A204.1 (cell line): ENCODE measurements around the gene IFNAR1.
"Not testable (repeated sequence)": the region's sequence is repeated elsewhere in the genome, so short reads cannot be mapped to it uniquely, and the experiment has no call there.

Experiments used
- FAIRE-seq: peaks from 2 replicates; lab custom pipeline; 2012; peaks lifted over from hg19 to GRCh38; lab: Jason Lieb, UNC

The IFNAR1 gene

DNA sequence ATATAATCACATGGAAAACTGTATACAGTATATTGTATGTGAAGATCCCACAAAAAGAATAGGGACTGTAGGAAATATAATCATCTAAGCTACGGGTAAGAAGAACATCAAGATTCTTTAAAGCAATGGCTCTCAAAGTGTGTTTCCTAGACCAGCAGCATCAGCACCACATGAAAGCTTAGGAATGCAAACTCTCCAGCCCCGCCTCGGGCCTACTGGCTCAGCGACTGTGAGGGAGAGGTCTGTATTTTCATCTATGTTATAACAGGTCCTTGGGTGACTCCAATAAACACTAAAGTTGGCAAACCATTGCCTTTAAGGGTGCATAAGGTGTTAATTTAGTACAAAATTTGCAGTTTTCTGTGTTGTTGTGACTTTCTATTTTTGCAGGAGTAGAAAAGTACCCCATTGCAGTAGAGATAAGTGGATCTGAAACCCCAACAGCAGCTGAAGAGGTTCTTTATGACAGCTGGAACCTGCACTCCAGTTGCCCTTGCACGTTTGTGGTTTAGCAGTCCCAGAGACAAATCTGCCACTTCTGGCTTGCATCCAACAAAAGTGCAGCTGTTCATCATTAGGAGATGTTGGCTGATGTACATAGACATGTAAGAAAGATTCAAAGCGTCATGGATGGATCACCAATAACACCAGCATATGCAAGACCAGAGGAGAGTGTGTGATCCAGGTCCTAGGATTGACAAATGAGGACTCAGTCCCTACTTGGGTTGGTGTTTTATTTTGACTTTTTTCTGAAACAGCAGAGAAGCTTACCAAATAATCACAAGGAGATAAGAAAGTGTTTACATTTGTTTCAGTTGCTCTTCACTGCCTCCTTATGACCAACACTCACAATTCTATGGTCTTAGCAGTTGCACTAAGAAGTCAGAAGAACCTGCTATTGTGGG is 15.9 kb upstream of the IFNAR1 start:
- FAIRE-seq, result no peak

- no peak for FAIRE-seq
These were observed 15.0 kb upstream of the IFNAR1 start for GRCh38 chr21:33309778-33310177.

GRCh38 chr21:33312121-33312520 is 12.6 kb upstream of the IFNAR1 start:
- FAIRE-seq, result no peak

- no peak for FAIRE-seq
These were observed 11.6 kb upstream of the IFNAR1 start for GRCh38 chr21:33313183-33313582.

GRCh38 chr21:33313611-33314010 is 11.2 kb upstream of the IFNAR1 start:
- peak; percentile 9 for FAIRE-seq

- FAIRE-seq, result no peak
These were observed 10.7 kb upstream of the IFNAR1 start for GRCh38 chr21:33314111-33314510.

- no peak for FAIRE-seq
These were observed 8.6 kb upstream of the IFNAR1 start for GRCh38 chr21:33315946-33316710.

DNA sequence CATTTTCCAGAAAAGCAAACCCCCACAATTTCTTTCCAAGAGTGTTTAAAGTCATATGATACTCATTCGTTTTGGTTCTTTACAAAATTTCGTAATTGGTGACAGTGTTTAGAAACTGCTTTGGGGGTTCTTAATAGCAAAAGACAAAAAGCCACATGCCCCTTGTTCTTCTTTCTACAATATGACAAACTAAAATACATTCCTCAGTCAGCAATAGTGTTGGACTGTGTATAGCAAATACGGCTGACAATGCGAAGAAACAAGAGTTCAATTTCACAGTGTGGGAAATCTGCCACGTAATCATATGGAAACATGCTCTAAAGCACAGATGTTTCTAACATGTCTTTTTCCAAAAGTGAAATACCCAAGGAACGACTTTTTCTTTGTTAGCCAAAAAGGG is 7.6 kb upstream of the IFNAR1 start:
- FAIRE-seq, result no peak

DNA sequence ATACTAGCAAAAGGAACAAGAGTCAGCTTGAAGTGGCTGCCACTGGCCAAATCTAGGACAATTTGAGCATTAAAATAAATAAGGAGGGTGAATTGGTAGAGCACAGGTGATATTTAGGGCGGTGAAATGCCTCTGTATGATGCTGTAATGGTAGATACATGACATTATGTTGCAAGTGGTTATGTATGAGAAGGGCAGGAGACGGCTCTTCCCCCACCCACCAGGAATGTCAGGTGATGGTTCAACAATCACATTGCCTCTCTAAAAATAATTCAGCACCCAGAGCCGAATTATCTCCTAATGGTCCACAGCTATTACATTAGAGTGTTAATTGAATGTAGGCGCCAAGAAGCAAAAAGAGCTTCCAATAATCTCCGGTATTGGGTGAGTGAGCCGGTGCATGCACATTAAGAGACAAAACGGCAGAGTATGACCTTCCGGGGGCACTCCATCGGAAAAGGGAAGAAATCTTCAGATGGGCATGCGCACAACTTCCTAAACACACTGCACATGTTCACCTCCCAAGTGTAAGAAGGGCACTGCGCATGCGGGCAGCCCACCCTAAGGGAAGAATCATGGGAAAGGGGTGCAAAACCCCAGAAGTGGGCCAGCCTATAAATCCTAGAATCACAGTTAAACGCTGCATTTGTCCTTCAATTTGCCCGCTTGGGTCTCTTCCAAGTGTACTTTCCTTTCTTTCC is 6.8 kb upstream of the IFNAR1 start:
- no peak for FAIRE-seq

DNA sequence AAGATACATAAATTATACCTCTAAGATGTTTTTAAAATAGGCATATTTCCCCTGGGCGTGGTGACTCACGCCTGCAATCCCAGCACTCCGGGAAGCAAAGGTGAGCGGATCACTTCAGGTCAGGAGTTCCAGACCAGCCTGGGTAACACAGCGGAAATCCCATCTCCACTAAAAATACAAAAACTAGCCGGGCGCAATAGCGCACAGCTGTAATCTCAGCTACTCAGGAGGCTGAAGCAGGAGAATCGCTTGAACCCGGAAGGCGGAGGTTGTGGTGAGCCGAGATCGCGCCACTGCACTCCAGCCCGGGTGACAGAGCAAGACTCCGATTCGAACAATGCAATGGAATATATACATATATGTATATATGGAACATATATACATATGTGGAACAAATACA is 3.8 kb upstream of the IFNAR1 start:
- FAIRE-seq, result not testable (repeated sequence)

DNA sequence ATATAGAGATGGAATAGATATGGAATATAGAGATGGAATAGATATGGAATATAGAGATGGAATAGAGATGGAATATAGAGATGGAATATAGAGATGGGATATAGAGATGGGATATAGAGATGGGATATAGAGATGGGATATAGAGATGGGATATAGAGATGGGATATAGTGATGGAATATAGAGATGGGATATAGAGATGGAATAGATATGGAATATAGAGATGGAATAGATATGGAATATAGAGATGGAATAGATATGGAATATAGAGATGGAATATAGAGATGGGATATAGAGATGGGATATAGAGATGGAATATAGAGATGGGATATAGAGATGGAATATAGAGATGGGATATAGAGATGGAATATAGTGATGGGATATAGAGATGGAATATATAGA is 1.2 kb upstream of the IFNAR1 start:
- not testable (repeated sequence) for FAIRE-seq

DNA sequence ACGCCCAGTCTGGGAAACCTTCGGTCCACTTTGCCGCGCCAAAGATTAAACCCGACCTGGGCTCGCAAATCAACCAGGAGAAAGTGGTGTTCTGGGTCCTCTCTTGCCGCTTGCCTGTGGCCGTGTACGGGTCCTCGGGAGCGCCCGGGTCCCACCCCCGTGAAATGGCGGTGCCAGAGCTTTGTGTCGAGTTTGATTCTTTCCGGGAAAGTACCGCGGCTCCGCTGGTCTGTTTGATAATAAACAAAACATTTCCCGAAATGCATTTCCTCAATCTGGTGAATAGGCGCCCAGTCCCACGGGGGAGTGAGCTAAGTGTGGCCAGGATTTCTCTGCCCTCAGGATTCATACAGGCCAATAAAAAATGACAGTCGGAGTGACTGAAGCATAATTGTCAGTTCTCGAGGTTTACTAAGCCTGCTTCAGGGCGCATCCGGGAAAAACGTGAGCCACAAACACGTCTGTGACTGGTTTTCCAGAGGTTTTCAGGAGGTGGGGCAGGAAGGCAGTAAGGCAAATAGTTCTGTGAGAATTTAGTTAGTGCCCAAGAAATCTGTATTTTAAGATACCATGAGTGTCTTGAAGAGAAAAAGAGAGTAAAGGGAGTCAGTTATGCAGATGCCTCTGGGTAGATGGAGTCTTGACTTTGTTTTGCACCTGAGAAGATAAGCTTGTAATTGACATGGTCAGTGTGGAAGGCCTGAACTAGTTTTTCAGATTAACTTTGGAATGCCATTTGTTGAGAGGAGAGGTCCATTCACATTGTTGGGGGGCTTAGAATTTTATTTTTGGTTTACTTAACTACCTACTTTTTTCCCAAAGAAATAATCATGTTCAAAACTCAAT is 675 bp downstream of the IFNAR1 start:
- FAIRE-seq, result no peak

- FAIRE-seq, result no peak
These were observed 2.6 kb downstream of the IFNAR1 start for GRCh38 chr21:33327326-33327725.

DNA sequence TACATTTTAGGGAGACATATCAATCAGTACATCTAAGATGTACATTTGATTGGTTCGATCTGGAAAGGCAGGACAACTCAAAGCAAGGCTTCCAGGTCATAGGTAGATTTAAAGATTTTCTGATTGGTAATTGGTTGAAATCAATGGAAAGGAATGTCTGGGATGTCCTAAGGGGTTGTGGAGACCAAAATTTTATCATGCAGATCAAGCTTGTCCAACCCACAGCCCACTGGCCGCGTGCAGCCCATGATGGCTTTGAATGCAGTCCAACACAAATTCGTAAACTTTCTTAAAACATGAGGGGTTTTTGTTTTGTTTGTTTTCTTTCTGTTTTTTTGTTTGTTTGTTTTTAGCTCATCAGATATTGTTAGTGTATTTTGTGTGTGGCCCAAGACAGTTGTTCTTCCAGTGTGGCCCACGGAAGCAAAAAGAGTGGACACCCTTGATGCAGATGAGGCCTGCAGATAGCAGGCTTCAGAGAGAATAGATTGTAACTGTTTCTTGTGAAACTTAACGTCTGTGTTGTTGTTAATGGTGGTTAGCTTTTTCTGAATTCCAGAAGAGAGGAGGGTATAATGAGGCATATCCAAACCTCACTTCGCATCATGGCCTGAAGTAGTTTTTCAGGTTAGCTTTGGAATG is 3.1 kb downstream of the IFNAR1 start:
- FAIRE-seq, result no peak

DNA sequence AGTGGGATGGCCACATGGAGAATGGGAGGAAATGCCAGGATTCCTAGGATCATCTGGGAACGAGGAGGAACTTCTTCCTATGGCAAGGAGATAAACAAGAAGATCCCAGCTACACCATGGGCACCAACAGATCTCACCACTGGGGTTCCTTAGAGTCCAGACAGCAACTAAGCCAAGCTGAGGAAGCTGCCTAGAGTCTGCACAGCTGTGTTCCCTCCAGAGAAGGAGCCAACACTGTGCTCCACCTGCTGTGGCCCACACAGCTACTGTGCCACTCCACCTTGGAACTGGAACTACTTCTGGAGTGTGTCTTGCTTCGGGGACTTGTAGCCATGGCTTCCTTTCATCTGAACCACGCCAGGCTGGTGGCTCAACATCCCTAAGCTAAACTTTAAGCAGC is 6.0 kb downstream of the IFNAR1 start:
- no peak for FAIRE-seq

DNA sequence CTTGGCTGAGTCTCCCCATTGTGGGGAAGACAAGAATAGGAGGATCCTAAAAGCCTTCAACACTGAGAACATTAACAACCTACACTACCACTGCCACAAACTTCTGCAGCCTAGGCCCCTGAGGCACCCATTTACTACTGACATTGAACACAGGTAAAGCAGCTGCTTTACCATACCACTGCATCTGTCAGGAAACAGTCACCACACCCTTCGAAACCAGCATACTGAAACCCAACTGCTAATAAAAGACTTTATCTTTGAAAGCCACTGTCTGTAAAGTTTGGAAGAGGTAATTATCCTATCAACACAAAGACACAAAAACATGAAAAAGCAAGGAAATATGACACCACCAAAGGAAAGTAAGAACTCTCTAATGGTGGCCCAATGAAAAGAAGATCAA is 7.4 kb downstream of the IFNAR1 start:
- no peak for FAIRE-seq

GRCh38 chr21:33334191-33334590 is 9.4 kb downstream of the IFNAR1 start:
- no peak for FAIRE-seq

- no peak for FAIRE-seq
These were observed 10.1 kb downstream of the IFNAR1 start for GRCh38 chr21:33334824-33335223.

DNA sequence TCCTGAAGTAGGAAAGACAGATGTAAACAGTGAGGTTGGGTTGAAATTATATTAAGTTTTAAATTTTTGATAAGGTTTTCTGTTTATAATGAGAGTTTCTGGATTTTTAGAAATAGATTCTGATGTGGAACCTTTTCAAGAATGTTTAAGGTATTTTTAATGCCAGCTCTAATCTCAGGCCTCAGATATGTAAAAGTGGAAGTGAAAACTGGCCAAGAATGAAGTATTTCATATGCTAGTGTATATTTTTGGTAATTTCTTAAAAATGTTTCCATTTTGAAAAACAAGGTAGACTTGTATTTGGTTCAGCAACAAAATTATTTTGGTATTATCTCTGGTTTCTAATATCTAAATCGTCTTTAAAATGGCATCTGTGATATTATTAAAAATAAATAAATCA is 14.4 kb downstream of the IFNAR1 start:
- no peak for FAIRE-seq

- FAIRE-seq, result no peak
These were observed 15.1 kb downstream of the IFNAR1 start for GRCh38 chr21:33339918-33340317.

- FAIRE-seq, result no peak
These were observed 21.0 kb downstream of the IFNAR1 start for GRCh38 chr21:33345751-33346238.
